Measurements from ENCODE around the gene ACOT7. TPM values are rescaled to one million over a fixed set of nuclear protein-coding genes. Genes with fewer than 3 reads are reported as not detected.

Gene ACOT7
- total and polyA plus RNA-seq, 2 donors (not counting 1 experiment from before 2014, with no cell fraction given) = 4.2 to 4.6 TPM

DNA sequence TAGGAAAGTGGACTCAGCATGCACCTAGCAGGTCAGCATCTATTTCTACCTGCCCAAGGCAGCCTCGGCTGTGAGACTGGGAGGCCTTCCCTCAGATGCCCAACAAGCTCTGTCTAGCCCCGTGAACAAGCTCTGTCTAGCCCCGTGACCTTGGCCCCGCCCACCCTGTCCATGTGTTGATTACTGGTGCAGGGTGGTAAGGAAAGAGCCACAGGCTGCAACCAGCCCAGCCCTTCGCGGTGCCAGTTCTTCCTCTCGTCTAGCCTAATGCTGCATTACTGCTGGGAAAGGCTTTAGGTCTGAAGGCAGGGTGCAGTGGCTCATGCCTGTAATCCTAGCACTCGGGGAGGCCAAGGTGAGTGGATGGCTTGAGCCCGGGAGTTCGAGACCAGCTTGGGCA lies 134.9 kb downstream of the ACOT7 start:
- intact Hi-C loops (cut with micrococcal nuclease) = no loop called here
- H3K9ac ChIP-seq (ENCODE audit: low read length) = no peak overlapping the region
- ChIA-PET CTCF (interaction anchor here (2.3 kb wide), 1 partner anchor 13 kb away, joined by 6 read pairs; no protein-coding TSS in a partner anchor), POLR2A (no interaction called here)
- Mint-ChIP-seq H3K4me3 (peak overlapping the region; percentile 67), H3K27ac (no peak overlapping the region), H3K4me1 (peaks cover 13% of the 10 kb centered on the region), H3K9me3 (ENCODE audit: insufficient read depth) (no peaks in the 10 kb centered on the region), H3K27me3 (peaks cover 14% of the 10 kb centered on the region)
- H3K4me1 ChIP-seq (ENCODE audit: control insufficient read depth in 2 of 2, insufficient read depth in 2 of 2, low read length in 2 of 2) = peaks cover 9 to 11% of the 10 kb centered on the region in 2 donors
- H3K79me2 ChIP-seq (ENCODE audit: control insufficient read depth, insufficient read depth, low read length) = no peaks in the 10 kb centered on the region
- no peak overlapping the region for H3K27ac ChIP-seq (ENCODE audit: low read length in 2 of 2)
- DNase-seq (no peak), ATAC-seq (ENCODE audit: low read depth) (no peak)
- no peak overlapping the region for H3K4me2 ChIP-seq (replicated peaks; ENCODE audit: low read depth, low read length, poor library complexity, severe bottlenecking)
- H3K9me3 ChIP-seq (ENCODE audit: control extremely low read depth in 1 of 3, control insufficient read depth in 2 of 3, insufficient read depth in 1 of 3, low read length in 2 of 3) = peaks cover 0 to 3% (median 0%) of the 10 kb centered on the region in 3 donors
- H3K4me3 ChIP-seq (ENCODE audit: control extremely low read depth in 1 of 5, extremely low read depth in 1 of 5, insufficient read depth in 1 of 5, low read depth in 2 of 5, low read length in 4 of 5) = no peak overlapping the region
- no peaks in the 10 kb centered on the region for H4K20me1 ChIP-seq (ENCODE audit: control insufficient read depth, insufficient read depth, low read length, poor library complexity, severe bottlenecking)
- peaks cover 0 to 39% (median 3%) of the 10 kb centered on the region in 4 experiments for H3K27me3 ChIP-seq (replicated peaks in 1 of 4; ENCODE audit: control extremely low read depth in 1 of 4, control insufficient read depth in 3 of 4, insufficient read depth in 4 of 4, low read length in 3 of 4)
- no peak overlapping the region for H2AFZ ChIP-seq (ENCODE audit: insufficient read depth, low read depth, low read length, poor library complexity, severe bottlenecking)
- H3K36me3 ChIP-seq (replicated peaks in 1 of 2; ENCODE audit: control extremely low read depth in 1 of 2, control insufficient read depth in 1 of 2, extremely low read depth in 1 of 2, insufficient read depth in 2 of 2, low read length in 1 of 2) = no peaks in the 10 kb centered on the region
- TF ChIP-seq EZH2 (IDR thresholded peaks at IDR 0.05; ENCODE audit: borderline replicate concordance, insufficient read depth, low read depth, low read length, poor library complexity, severe bottlenecking) (no peak), CTCF (IDR thresholded peaks at IDR 0.05) (no peak)
- WGBS (ENCODE audit: insufficient coverage) = 73% methylated on average over 8 of the region's 10 CpGs

- Mint-ChIP-seq H3K4me1 (peaks cover 13% of the 10 kb centered on the region), H3K9me3 (ENCODE audit: insufficient read depth) (no peaks in the 10 kb centered on the region), H3K27ac (no peak overlapping the region), H3K4me3 (no peak overlapping the region), H3K27me3 (peaks cover 14% of the 10 kb centered on the region)
- TF ChIP-seq EZH2 (IDR thresholded peaks at IDR 0.05; ENCODE audit: borderline replicate concordance, insufficient read depth, low read depth, low read length, poor library complexity, severe bottlenecking) = no peak
- TF ChIP-seq CTCF (IDR thresholded peaks at IDR 0.05) = no peak
- DNase-seq (no peak), ATAC-seq (ENCODE audit: low read depth) (no peak)
- 95% methylated on average over 8 of the region's 8 CpGs for WGBS (ENCODE audit: insufficient coverage)
- H3K27me3 ChIP-seq (replicated peaks in 1 of 4; ENCODE audit: control extremely low read depth in 1 of 4, control insufficient read depth in 3 of 4, insufficient read depth in 4 of 4, low read length in 3 of 4) = peaks cover 0 to 34% (median 3%) of the 10 kb centered on the region in 4 experiments
- H3K4me2 ChIP-seq (replicated peaks; ENCODE audit: low read depth, low read length, poor library complexity, severe bottlenecking) = no peak overlapping the region
- CTCF ChIA-PET = interaction anchor here (0.9 to 2.3 kb wide), 2 partner anchors 9 to 11 kb away, joined by 3 to 6 read pairs; no protein-coding TSS in a partner anchor
- peaks cover 0 to 3% (median 0%) of the 10 kb centered on the region in 3 donors for H3K9me3 ChIP-seq (ENCODE audit: control extremely low read depth in 1 of 3, control insufficient read depth in 2 of 3, insufficient read depth in 1 of 3, low read length in 2 of 3)
- intact Hi-C loops (cut with micrococcal nuclease) = no loop called here
- no peaks in the 10 kb centered on the region for H3K79me2 ChIP-seq (ENCODE audit: control insufficient read depth, insufficient read depth, low read length)
- H3K27ac ChIP-seq (ENCODE audit: low read length in 2 of 2) = no peak overlapping the region
- no peak overlapping the region for H3K4me3 ChIP-seq (ENCODE audit: control extremely low read depth in 1 of 5, extremely low read depth in 1 of 5, insufficient read depth in 1 of 5, low read depth in 2 of 5, low read length in 4 of 5)
- no peak overlapping the region for H2AFZ ChIP-seq (ENCODE audit: insufficient read depth, low read depth, low read length, poor library complexity, severe bottlenecking)
- H3K4me1 ChIP-seq (ENCODE audit: control insufficient read depth in 2 of 2, insufficient read depth in 2 of 2, low read length in 2 of 2) = peaks cover 9 to 11% of the 10 kb centered on the region in 2 donors
- no peak overlapping the region for H3K9ac ChIP-seq (ENCODE audit: low read length)
- H4K20me1 ChIP-seq (ENCODE audit: control insufficient read depth, insufficient read depth, low read length, poor library complexity, severe bottlenecking) = no peaks in the 10 kb centered on the region
- H3K36me3 ChIP-seq (replicated peaks in 1 of 2; ENCODE audit: control extremely low read depth in 1 of 2, control insufficient read depth in 1 of 2, extremely low read depth in 1 of 2, insufficient read depth in 2 of 2, low read length in 1 of 2) = no peaks in the 10 kb centered on the region
- POLR2A ChIA-PET = interaction anchor here (0.6 kb wide), 1 partner anchor 16 kb away, joined by 3 read pairs; no protein-coding TSS in a partner anchor
These were observed 136.0 kb downstream of the ACOT7 start for GRCh38 chr1:6257541-6258069.
